ENCODE data around the gene FTO.

The FTO gene

GRCh38 chr16:53755026-53755910 is 51.3 kb downstream of the FTO start:
- DNase-seq (ENCODE audit: low spot score): peak; percentile 23

DNA sequence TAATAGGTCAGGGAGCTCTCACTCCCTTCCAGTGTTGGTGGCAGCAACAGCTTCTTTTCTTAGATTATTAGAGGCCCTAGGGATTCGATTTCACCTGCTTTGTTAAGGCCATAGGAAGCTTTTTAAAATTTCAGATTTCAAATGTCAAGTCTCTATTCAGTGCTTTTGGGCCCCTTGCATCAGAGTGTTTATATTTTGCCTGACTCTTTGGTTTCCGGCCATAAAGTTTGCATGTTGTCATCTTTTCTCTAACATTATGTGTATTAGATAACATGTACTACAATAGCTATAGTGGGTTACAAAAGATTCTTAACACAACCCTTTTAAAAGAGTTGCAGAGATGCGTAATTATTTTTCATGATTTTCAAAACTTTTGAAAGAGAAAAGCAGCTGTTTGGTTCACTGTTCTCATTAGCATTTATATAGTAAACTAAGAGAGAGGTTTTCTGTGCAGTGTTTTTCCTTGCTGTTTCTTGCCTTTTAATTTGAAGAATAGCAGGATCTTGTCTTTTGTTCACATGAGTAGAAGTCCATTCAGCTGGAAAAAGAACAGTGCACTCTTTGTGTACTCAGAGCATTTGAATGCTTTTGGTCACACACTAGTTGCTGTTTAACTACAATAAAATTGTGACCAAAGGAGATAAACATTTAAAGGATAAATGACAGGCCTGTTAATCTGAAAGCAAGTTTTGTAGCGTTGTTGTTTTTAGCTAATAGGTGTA is 52.5 kb downstream of the FTO start:
- no peak for DNase-seq (ENCODE audit: low spot score)

DNA sequence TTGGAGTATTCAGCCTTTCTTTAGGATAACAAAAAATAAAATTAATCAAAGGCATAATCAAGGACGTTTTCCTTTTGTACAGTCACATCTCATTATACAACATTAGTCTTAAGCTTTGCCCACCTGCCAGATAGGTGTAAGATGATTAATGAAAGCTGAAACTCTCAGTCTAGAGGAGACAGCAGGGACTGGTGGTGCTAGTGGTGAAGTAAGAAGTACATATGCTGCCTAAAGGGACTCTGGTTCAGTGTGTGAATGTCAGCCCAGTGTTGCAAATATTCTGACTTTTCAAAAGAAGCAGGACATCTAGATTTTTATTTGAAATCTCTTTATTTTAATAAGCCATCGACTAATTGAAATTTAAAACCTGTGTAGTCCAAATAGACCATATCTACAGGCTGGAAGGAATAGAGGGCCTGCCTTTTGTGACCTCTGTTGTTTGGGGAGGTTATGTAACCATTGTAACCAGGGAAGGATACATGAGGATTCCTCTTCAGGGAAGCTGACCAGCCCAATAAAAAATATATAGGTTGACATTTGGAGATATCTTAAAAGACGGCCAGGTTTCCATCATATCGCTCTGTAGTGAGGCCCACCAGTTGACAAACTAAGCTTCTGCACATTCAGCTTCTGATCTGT is 54.1 kb downstream of the FTO start:
- DNase-seq (ENCODE audit: low spot score): no peak

DNA sequence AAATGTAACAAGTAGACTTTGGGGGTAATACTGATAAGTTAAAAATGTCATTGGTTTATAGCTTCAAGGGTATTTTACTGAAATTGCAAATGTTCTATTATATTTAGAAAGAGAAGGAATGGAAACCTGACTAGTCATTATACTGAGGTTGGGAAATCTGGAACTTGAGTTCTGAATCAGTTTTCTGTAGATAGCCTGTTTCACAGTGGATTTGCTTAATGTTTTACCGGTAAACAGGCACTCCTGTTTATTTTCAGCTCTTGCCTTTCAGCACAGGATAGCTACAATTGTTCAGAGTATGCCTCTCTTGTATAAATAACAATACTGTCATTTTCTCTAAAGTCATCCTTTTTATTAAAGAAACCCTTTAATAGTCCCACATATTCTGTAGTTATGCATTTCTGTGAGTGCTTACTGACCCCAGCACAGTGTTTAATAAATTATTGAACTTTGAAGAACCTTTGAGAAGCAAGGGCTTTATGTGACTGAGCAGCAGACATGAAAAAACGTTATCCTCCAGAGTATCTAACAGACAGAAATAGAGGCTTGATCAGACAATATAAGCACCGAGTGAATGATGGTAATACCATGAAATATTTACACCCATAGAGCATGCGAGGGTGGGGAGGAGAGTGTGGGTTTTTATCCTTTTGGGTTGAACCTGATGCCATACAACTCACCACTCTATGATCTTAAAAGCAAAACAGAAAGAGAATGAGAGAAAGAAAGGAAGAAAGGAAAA is 58.2 kb downstream of the FTO start:
- DNase-seq (ENCODE audit: low spot score): no peak

DNA sequence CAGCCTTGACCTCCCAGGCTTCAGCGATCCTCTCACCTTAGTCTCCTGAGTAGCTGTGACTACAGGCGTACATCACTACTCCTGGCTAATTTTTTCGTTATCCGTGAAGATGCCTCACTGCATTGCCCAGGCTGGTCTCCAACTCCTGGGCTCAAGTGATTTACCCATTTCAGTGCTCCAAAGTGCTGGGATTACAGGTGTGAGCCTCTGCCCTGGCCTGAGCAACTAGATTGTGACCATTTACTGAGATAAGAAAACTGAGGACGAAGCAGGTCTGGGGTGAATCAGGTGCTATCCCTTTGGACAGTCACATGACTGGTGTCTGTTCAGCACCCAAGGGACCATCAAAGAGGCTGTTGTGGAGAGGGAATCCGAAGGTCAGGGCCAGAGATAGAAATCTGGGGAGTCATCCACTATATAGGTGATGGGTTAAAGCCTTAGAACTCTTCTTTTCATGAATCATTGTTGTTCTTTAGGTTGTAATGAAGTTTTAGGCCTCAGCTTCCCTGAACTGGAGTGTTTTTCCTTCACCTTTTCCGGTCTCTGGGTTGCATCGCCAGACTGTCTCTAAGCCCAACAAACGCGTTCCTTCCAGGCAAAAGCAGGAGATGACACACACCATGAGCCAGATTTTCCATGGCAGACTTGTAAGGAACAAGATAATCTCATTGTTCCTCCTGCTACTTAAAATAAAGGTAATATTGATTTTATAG is 62.5 kb downstream of the FTO start:
- DNase-seq (ENCODE audit: low spot score): no peak

GRCh38 chr16:53768167-53768566 is 64.2 kb downstream of the FTO start:
- no peak for DNase-seq (ENCODE audit: low spot score)

- peak; percentile 74 for DNase-seq (ENCODE audit: low spot score)
These were observed 64.6 kb downstream of the FTO start for GRCh38 chr16:53768593-53768992.

DNA sequence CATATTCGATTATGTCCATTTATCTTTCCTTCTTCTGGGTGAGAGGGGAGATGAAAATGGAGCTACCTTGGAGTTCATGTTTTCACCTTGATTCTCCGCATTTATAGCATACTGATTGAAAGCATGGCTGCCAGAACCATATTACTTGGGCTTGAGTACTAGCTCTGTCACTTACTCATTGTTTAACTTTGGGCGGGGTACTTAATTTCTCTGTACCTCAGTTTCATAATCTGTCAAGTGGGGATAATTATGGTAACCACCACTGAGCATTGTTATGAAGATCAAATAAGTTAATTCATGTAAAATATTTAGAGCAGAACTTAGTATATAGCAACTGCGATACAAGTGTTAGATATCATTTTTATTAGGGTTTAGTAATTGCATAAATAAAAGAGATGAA is 65.2 kb downstream of the FTO start:
- no peak for DNase-seq (ENCODE audit: low spot score)

GRCh38 chr16:53769787-53770186 is 65.8 kb downstream of the FTO start:
- DNase-seq (ENCODE audit: low spot score): no peak

- no peak for DNase-seq (ENCODE audit: low spot score)
These were observed 66.7 kb downstream of the FTO start for GRCh38 chr16:53770641-53771040.

DNA sequence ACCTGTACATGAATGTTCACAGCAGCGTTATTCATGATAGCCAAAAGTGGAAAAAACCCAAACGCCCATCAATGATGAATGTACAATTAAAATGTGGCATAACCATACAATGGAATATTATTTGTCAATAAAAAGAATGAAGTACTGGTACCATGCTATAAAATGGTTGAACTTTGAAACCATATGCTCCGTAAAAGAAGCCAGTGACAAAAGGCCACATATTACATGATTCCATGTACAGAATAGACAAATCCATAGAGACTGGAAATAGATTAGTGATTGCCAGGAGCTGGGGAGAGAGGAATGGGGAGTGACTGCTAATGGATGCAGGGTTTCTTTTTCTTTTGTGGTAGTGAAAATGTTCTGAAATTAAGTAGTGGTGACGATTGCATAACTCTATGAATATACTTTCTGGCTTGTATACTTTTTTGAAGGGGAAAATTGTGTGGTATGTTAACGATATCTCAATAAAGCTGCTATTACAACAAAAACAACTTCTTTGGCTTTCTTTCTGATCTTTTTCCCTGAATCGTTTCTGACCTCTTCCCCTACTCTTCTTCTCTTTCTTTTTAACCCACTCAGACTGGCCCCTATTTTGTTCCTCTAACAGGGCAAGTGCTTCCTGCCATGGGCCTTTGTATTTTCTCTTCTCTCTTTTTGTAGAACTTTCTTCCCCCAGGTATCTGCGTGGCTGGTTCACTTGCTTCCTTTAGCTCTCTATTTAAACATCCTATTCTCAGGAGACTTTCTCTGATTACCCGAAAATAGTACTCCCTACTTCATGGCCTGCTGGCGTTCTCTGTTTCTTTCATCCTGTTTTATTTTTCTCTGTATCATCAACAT is 67.9 kb downstream of the FTO start:
- no peak for DNase-seq (ENCODE audit: low spot score)

- peak; percentile 61 for DNase-seq (ENCODE audit: low spot score)
These were observed 69.3 kb downstream of the FTO start for GRCh38 chr16:53773150-53773846.

- DNase-seq (ENCODE audit: low spot score): no peak
These were observed 69.9 kb downstream of the FTO start for GRCh38 chr16:53773881-53774280.

DNA sequence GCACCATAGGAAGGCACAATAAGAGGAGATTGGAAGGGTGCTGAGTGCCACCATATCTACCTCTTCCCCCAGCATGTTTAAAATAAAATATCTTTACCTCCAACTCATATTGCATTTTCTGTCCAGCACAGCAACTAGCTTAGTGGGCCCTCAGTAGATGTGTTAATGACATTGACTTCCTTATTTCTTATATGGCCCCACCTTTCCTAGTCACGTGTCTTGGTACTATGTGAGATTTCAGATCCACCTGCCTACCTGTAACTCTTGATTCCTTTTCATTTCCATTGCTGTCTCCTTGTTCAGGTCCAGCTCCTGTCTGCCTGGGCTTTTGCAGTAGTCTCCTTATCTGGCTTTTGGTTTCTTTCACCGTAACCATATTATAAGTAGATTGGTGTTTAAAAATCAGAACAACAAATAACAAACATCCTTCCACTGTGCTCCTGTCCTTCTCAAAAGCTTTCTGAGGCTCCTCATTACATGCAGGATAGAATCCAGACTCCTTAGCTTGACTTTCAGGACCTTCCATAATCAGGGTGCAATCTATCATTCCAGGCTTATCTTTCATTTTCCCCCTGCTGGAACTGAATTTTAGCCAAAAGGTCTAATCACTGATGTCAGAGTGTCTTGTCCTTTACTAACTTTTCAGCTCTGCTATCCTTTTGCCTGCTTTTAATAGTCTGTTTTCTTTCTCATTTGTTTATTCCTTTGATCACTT is 71.3 kb downstream of the FTO start:
- DNase-seq (ENCODE audit: low spot score): no peak

DNA sequence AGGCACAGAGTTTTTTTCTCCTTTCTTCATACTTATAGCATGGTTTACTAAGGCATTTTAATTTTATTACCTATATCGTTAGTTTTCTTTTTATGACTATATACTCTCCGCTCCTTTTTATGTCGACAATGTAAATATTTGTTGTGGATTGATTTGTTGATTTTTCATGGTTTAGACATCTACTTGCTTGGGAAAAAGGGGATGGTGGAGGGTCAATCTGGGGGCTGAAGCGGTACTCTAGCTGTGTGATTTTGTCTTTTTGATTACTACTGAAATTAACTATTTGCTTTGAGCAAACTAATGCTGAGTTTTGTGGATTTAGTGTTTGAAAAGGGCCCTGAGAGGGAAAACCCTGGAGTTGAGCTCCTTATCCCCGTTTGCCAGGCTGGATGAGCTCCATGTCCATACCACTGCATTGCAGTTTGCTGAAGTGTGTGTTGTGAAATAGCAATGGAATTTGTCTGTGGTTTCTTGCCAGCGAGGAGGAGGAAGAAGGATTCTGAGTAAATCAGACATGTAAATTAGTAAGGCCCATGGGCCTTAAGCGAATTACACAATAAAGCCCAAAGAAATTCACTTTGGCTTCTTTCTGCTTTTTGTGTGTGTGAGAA is 72.0 kb downstream of the FTO start:
- DNase-seq (ENCODE audit: low spot score): peak; percentile 77

DNA sequence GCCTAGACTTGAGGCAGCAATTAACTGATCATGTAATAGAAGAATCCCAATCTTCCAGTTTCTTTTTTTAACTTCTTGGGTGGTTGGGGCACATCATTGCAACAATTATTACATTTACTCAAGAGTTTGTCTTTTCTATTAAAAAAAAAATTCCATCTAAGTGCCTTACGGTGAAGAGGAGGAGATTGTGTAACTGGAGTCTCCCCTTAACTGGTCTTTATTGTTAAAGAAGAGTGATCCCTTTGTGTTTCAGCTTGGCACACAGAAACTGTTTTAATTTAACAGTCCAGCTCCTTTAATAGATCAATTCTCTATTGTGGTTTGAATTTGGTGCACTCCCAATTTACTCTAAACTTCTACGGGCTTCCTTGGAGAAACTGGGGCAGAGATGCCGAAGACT is 75.2 kb downstream of the FTO start:
- no peak for DNase-seq (ENCODE audit: low spot score)

GRCh38 chr16:53780051-53780450 is 76.1 kb downstream of the FTO start:
- DNase-seq (ENCODE audit: low spot score): no peak

DNA sequence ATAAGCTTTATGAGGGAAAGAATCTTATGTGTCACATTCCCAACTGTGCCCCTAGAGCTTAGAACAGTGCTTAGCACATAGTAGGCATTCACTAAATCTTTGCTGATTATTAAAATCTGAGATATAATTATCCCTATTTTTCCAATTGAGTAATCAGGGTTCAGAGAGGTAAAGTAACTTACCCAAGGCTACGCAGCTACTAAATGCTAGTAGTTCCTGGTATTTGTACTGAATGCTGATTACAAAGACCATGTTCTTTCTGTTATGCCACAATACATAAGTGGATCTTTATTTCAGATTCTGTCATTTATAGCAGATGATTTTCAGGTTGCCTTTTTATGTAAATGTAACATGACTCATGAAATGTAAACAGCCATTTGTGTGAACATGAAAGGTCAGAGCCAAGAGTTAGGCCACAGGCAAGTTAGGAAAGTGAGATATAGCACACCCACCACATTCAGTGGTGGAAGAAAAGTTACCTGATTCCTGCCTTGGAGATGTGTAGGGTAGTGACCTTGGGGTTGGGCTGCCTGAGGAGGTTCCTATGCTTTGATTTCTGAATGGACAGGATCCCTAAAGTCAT is 77.2 kb downstream of the FTO start:
- DNase-seq (ENCODE audit: low spot score): no peak

GRCh38 chr16:53782148-53782547 is 78.2 kb downstream of the FTO start:
- DNase-seq (ENCODE audit: low spot score): no peak

Measured in AG20443 (cell line).